Right lobe of liver (tissue), 6 donors: ENCODE results near the gene HMGB4. TPM values are rescaled to one million over a fixed set of nuclear protein-coding genes. Genes with fewer than 3 reads are reported as not detected.

ENCODE experiments used
- ATAC-seq, 4 donors: fragments of 200-7000 bp; cut with Tn5 transposase; one replicate each; pipeline ENCODE4 v1.9.1; 2020; ENCODE audit warnings: mild to moderate bottlenecking in 4 of 4, moderate library complexity in 4 of 4
- DNase-seq, 3 donors: peaks; one replicate each; pipeline ENCODE4 v3.0.0-alpha.2; 2020
- H3K27ac ChIP-seq, 3 donors: fragments of 200-600 bp; one replicate each; pipeline ENCODE4 v1.8.0; 2022
- H3K27me3 ChIP-seq, 2 donors: fragments of 200-600 bp; one replicate each; pipeline ENCODE4 v1.8.0; 2022
- H3K36me3 ChIP-seq, 4 donors: fragments of 200-600 bp; sonication (generic) in 1 of 4; one replicate each; pipeline versions ENCODE4 v1.5.1 to v1.8.0; 2017 to 2022; ENCODE audit warnings: control low read depth in 1 of 4
- H3K4me1 ChIP-seq, 4 donors: fragments of 200-600 bp; sonication (generic) in 1 of 4; one replicate each; pipeline versions ENCODE4 v1.5.1 to v1.8.0; 2017 to 2022; ENCODE audit warnings: control low read depth in 1 of 4
- H3K4me3 ChIP-seq, 3 donors: fragments of 200-600 bp; one replicate each; pipeline ENCODE4 v1.8.0; 2022
- H3K9me3 ChIP-seq, 4 donors: fragments of 200-600 bp; sonication (generic) in 1 of 4; one replicate each; pipeline versions ENCODE4 v1.5.1 to v1.8.0; 2017 to 2022; ENCODE audit warnings: control low read depth in 1 of 4
- CTCF ChIP-seq, 4 donors: fragments of 200-600 bp in 3 of 4; fragments of 450-650 bp in 1 of 4; IDR thresholded peaks; one replicate each; pipeline versions ENCODE4 v1.5.1 to v1.8.0; 2016 to 2022; ENCODE audit warnings: antibody characterized with exemption in 4 of 4, mild to moderate bottlenecking in 2 of 4
- POLR2A ChIP-seq: fragments of 450-650 bp; IDR thresholded peaks from one replicate; pipeline ENCODE4 v1.6.1; 2017; ENCODE audit warnings: antibody characterized with exemption, mild to moderate bottlenecking
- WGBS: methylation state at CpG from one replicate; pipeline ENCODE4 v1.1.6; 2018; ENCODE audit warnings: low coverage, low lambda C conversion rate; ENCODE audit not compliant: insufficient coverage; ENCODE audit errors: missing lambda C conversion rate; 5-methylcytosine and 5-hydroxymethylcytosine counted together
- intact Hi-C, 2 donors: fragments of 100-400 bp; cut with DNase I; formaldehyde crosslinking; loops; one replicate each; pipeline versions ENCODE4 v1.11.2 to v1.14.1; 2022
- total RNA-seq, 6 experiments: library from RNA; depleted of rRNA in 2 of 6; stranded (reverse); fragments of >200 nt in 2 of 6; fragmentation: NEBNext Ultra II Directional in 3 of 6; extraction: Animal tissue kit (Norgen Biotek cat#: 25700) in 3 of 6; gene quantifications; one replicate each; pipeline versions ENCODE4 v1.1.0 to v1.2.4, GENCODE V29; 2016 to 2023
- donor health status: DM: no; HTN: yes; CAD: no.
- donor health status: DM: no; HTN: no; CAD: no.
- donor health status: DM: no; HTN: no; CAD: no.
- donor health status: DM: no; HTN: yes; CAD: no.
- donor health status: DM: no; HTN: yes; CAD: no.

HMGB4 gene
- total RNA-seq, 6 experiments from 2014 or later = not detected

DNA sequence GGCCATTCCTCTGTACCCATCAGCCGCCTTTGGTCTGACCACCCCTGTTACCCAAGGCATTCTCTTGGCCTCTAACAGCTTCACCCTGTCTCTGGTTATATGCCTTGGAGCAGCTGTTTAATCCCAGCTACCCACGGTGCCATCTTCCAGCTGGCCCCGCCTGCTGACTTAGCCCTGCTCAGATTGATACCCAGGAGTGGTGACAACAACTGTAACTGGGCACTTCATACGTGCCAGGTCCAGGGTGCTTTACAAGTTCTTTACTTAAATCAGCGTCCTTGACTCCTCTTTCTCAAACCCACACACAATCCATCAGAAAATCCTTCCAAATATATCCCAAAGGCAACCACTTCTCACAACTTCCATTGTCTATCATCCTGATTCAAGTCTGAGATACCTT is 37.2 kb upstream of the HMGB4 start:
- 66% methylated on average over 4 of the region's 5 CpGs for WGBS
- no peak for ATAC-seq
- DNase-seq = no peak
- intact Hi-C loops = no loop called here
- TF ChIP-seq CTCF (IDR thresholded peaks at IDR 0.05) (no peak), POLR2A (no peak)
- Histone ChIP-seq H3K4me3 (no peak overlapping the region), H3K9me3 (no peaks in the 10 kb centered on the region), H3K27ac (no peak overlapping the region), H3K27me3 (no peaks in the 10 kb centered on the region), H3K4me1 (no peaks in the 10 kb centered on the region), H3K36me3 (no peaks in the 10 kb centered on the region)

GRCh38 chr1:33828059-33828458 is 35.8 kb upstream of the HMGB4 start:
- no peaks in the 10 kb centered on the region for H3K36me3 ChIP-seq
- intact Hi-C loops = no loop called here
- DNase-seq (no peak), ATAC-seq (no peak)
- TF ChIP-seq POLR2A = no peak
- no peak for TF ChIP-seq CTCF (IDR thresholded peaks at IDR 0.05)
- no peak overlapping the region for H3K4me3 ChIP-seq
- H3K4me1 ChIP-seq = no peaks in the 10 kb centered on the region
- no peaks in the 10 kb centered on the region for H3K9me3 ChIP-seq
- H3K27ac ChIP-seq = no peak overlapping the region
- no peaks in the 10 kb centered on the region for H3K27me3 ChIP-seq
- 31% methylated on average over 5 of the region's 5 CpGs for WGBS

GRCh38 chr1:33828654-33829053 is 35.2 kb upstream of the HMGB4 start:
- H3K4me1 ChIP-seq = no peaks in the 10 kb centered on the region
- no peaks in the 10 kb centered on the region for H3K27me3 ChIP-seq
- ATAC-seq (no peak), DNase-seq (no peak)
- H3K36me3 ChIP-seq = no peaks in the 10 kb centered on the region
- 68% methylated on average over 4 of the region's 5 CpGs for WGBS
- TF ChIP-seq POLR2A = no peak
- no peak for TF ChIP-seq CTCF (IDR thresholded peaks at IDR 0.05)
- no peaks in the 10 kb centered on the region for H3K9me3 ChIP-seq
- no peak overlapping the region for H3K4me3 ChIP-seq
- intact Hi-C loops = no loop called here
- no peak overlapping the region for H3K27ac ChIP-seq

- WGBS = 84% methylated on average over 4 of the region's 4 CpGs
- Histone ChIP-seq H3K36me3 (no peaks in the 10 kb centered on the region), H3K27me3 (no peaks in the 10 kb centered on the region), H3K27ac (no peak overlapping the region), H3K4me3 (no peak overlapping the region), H3K9me3 (no peaks in the 10 kb centered on the region), H3K4me1 (no peaks in the 10 kb centered on the region)
- TF ChIP-seq POLR2A (no peak), CTCF (IDR thresholded peaks at IDR 0.05) (no peak)
- no peak for ATAC-seq
- intact Hi-C loops = no loop called here
- no peak for DNase-seq
These were observed 27.0 kb upstream of the HMGB4 start for GRCh38 chr1:33836911-33837310.

GRCh38 chr1:33837635-33838034 is 26.2 kb upstream of the HMGB4 start:
- no peak overlapping the region for H3K27ac ChIP-seq
- DNase-seq = no peak
- WGBS = 78% methylated on average over 3 of the region's 3 CpGs
- no peak for ATAC-seq
- H3K27me3 ChIP-seq = no peaks in the 10 kb centered on the region
- intact Hi-C loops = no loop called here
- no peaks in the 10 kb centered on the region for H3K4me1 ChIP-seq
- H3K4me3 ChIP-seq = no peak overlapping the region
- TF ChIP-seq POLR2A (no peak), CTCF (IDR thresholded peaks at IDR 0.05) (no peak)
- H3K9me3 ChIP-seq = no peaks in the 10 kb centered on the region
- H3K36me3 ChIP-seq = no peaks in the 10 kb centered on the region
